GM18519 (cell line): Measurements from ENCODE around the gene TMF1.

ENCODE experiments used
- ATAC-seq: cut with Tn5 transposase; IDR thresholded peaks from one replicate; pipeline ENCODE4 v1.9.1; 2021; ENCODE audit warnings: mild to moderate bottlenecking, moderate library complexity; ENCODE audit not compliant: unreplicated experiment, low FRiP score

TMF1 gene

GRCh38 chr3:69013253-69014021 is 38.7 kb downstream of the TMF1 start, which contains the start of gene EOGT:
TSS of gene EOGT (minus strand) at chr3:69013684. CDS start at chr3:69009846, 3,838 bp downstream.
- ATAC-seq, result peak; percentile 68

- ATAC-seq, result peak; percentile 30
Observed at GRCh38 chr3:69012800-69013252, 39.3 kb downstream of the TMF1 start.

- ATAC-seq, result no peak
Observed at GRCh38 chr3:69012100-69012799, 39.9 kb downstream of the TMF1 start.

GRCh38 chr3:69011096-69011730 is 40.9 kb downstream of the TMF1 start:
- no peak for ATAC-seq

GRCh38 chr3:69009559-69010410 is 42.3 kb downstream of the TMF1 start:
- ATAC-seq, result no peak

- no peak for ATAC-seq
Observed at GRCh38 chr3:69008980-69009379, 43.2 kb downstream of the TMF1 start.

GRCh38 chr3:69005791-69006482 is 46.2 kb downstream of the TMF1 start:
- ATAC-seq, result no peak

- ATAC-seq, result no peak
Observed at GRCh38 chr3:69005071-69005790, 46.9 kb downstream of the TMF1 start.

GRCh38 chr3:69004138-69004537 is 48.0 kb downstream of the TMF1 start:
- no peak for ATAC-seq

GRCh38 chr3:68999605-69000004 is 52.5 kb downstream of the TMF1 start:
- no peak for ATAC-seq

GRCh38 chr3:68999158-68999557 is 53.0 kb downstream of the TMF1 start:
- ATAC-seq, result no peak

GRCh38 chr3:68997887-68998286 is 54.2 kb downstream of the TMF1 start:
- no peak for ATAC-seq

- no peak for ATAC-seq
Observed at GRCh38 chr3:68996356-68996995, 55.7 kb downstream of the TMF1 start.

- no peak for ATAC-seq
Observed at GRCh38 chr3:68988740-68989139, 63.4 kb downstream of the TMF1 start.

GRCh38 chr3:68987322-68987721 is 64.8 kb downstream of the TMF1 start:
- ATAC-seq, result no peak

- ATAC-seq, result no peak
Observed at GRCh38 chr3:68986496-68987208, 65.5 kb downstream of the TMF1 start.

- no peak for ATAC-seq
Observed at GRCh38 chr3:68985146-68985790, 66.9 kb downstream of the TMF1 start.
